ENCODE measurements around the gene ASAP3.

GRCh38 chr1:23381233-23381885, 102.6 kb downstream of the ASAP3 start:
- TF ChIP-seq CTCF (IDR thresholded peaks at IDR 0.05; ENCODE audit: insufficient read depth, low read length, poor library complexity, severe bottlenecking) (no peak), EZH2phosphoT487 (conservative IDR thresholded peaks at IDR 0.05; ENCODE audit: low read length) (no peak)

Measured in SU-DHL-6 (cell line).